H9 (cell line): Measurements from ENCODE around the gene RBMS3. TPM values are rescaled to one million over a fixed set of nuclear protein-coding genes. Genes with fewer than 3 reads are reported as not detected.

Experiments
- DNase-seq: peaks from one replicate; pipeline ENCODE4 v3.0.0-alpha.2; 2017
- H2AFZ ChIP-seq: one replicate; pipeline ENCODE4 v1.6.1; 2013; ENCODE audit warnings: mild to moderate bottlenecking, low read length, control low read depth, moderate library complexity
- H2AK5ac ChIP-seq: 2 replicates; pipeline ENCODE4 v1.6.1; 2013; ENCODE audit warnings: low read length, control low read depth, mixed read lengths; ENCODE audit not compliant: insufficient read length
- H2BK120ac ChIP-seq: one replicate; pipeline ENCODE4 v1.6.1; 2013; ENCODE audit warnings: low read depth, mild to moderate bottlenecking, low read length, control low read depth, inconsistent platforms; ENCODE audit not compliant: poor library complexity, severe bottlenecking
- H2BK12ac ChIP-seq: 2 replicates; pipeline ENCODE4 v1.6.1; 2013; ENCODE audit warnings: low read length, control low read depth, mixed read lengths, low read depth; ENCODE audit not compliant: insufficient read length
- H2BK15ac ChIP-seq: 2 replicates; pipeline ENCODE4 v1.6.1; 2013; ENCODE audit warnings: low read depth, low read length, control low read depth
- H2BK20ac ChIP-seq: one replicate; pipeline ENCODE4 v1.6.1; 2013; ENCODE audit warnings: low read depth, mild to moderate bottlenecking, low read length, control low read depth, inconsistent platforms; ENCODE audit not compliant: poor library complexity, severe bottlenecking
- H2BK5ac ChIP-seq: 2 replicates; pipeline ENCODE4 v1.6.1; 2013; ENCODE audit warnings: low read length, control low read depth, mixed read lengths; ENCODE audit not compliant: insufficient read length
- H3K14ac ChIP-seq: 2 replicates; pipeline ENCODE4 v1.6.1; 2013; ENCODE audit warnings: low read length, control low read depth; ENCODE audit not compliant: insufficient read depth
- H3K18ac ChIP-seq: 2 replicates; pipeline ENCODE4 v1.6.1; 2013; ENCODE audit warnings: low read depth, mild to moderate bottlenecking, mixed read lengths, low read length, control low read depth; ENCODE audit not compliant: insufficient read length
- H3K23ac ChIP-seq: 2 replicates; pipeline ENCODE4 v1.6.1; 2013; ENCODE audit warnings: low read length, control low read depth, mixed read lengths, low read depth; ENCODE audit not compliant: insufficient read length
- H3K23me2 ChIP-seq: 2 replicates; pipeline ENCODE4 v1.6.1; 2013; ENCODE audit warnings: low read depth, mild to moderate bottlenecking, mixed read lengths, low read length, control low read depth; ENCODE audit not compliant: insufficient read length, poor library complexity, severe bottlenecking
- H3K27ac ChIP-seq: 2 replicates; pipeline ENCODE4 v1.5.1; 2013; ENCODE audit warnings: low read length, control low read depth, mixed read lengths, low read depth; ENCODE audit not compliant: insufficient read length
- H3K27me3 ChIP-seq: 2 replicates; pipeline ENCODE4 v1.6.1; 2013; ENCODE audit warnings: low read length, control low read depth, inconsistent platforms; ENCODE audit not compliant: insufficient read depth
- H3K4ac ChIP-seq: 2 replicates; pipeline ENCODE4 v1.6.1; 2013; ENCODE audit warnings: low read depth, mild to moderate bottlenecking, control low read depth, inconsistent platforms, low read length, moderate library complexity
- H3K4me1 ChIP-seq: 2 replicates; pipeline ENCODE4 v1.6.1; 2013; ENCODE audit warnings: low read length, control low read depth, inconsistent platforms; ENCODE audit not compliant: insufficient read depth
- H3K4me2 ChIP-seq: 2 replicates; pipeline ENCODE4 v1.6.1; 2013; ENCODE audit warnings: low read length, control low read depth, mixed read lengths; ENCODE audit not compliant: insufficient read length, insufficient read depth
- H3K56ac ChIP-seq: 2 replicates; pipeline ENCODE4 v1.6.1; 2013; ENCODE audit warnings: low read depth, mild to moderate bottlenecking, mixed read lengths, low read length, control low read depth; ENCODE audit not compliant: insufficient read length
- H3K79me1 ChIP-seq: 2 replicates; pipeline ENCODE4 v1.6.1; 2013; ENCODE audit warnings: low read depth, mild to moderate bottlenecking, moderate library complexity, low read length, control low read depth, inconsistent platforms; ENCODE audit not compliant: insufficient read depth, poor library complexity, severe bottlenecking
- H3K79me2 ChIP-seq: 2 replicates; pipeline ENCODE4 v1.6.1; 2013; ENCODE audit warnings: low read length, control low read depth, inconsistent platforms; ENCODE audit not compliant: insufficient read depth
- H3K9ac ChIP-seq: 2 replicates; pipeline ENCODE4 v1.6.1; 2013; ENCODE audit warnings: low read length, control low read depth, mixed read lengths; ENCODE audit not compliant: insufficient read length; ENCODE audit errors: extremely low read depth
- H3K9me3 ChIP-seq: one replicate; pipeline ENCODE4 v1.6.1; 2013; ENCODE audit warnings: low read depth, low read length, inconsistent platforms; ENCODE audit not compliant: control insufficient read depth
- H3T11ph ChIP-seq: one replicate; pipeline ENCODE4 v1.6.1; 2013; ENCODE audit warnings: mild to moderate bottlenecking, low read length, control low read depth, inconsistent platforms
- H4K20me1 ChIP-seq: one replicate; pipeline ENCODE4 v1.6.1; 2013; ENCODE audit not compliant: control insufficient read depth, insufficient read length, insufficient read depth
- H4K5ac ChIP-seq: 2 replicates; pipeline ENCODE4 v1.6.1; 2013; ENCODE audit warnings: low read depth, mild to moderate bottlenecking, mixed read lengths, low read length, control low read depth; ENCODE audit not compliant: insufficient read length
- H4K8ac ChIP-seq: replicated peaks from 2 replicates; pipeline ENCODE4 v1.6.1; 2013; ENCODE audit warnings: low read length, control low read depth, mixed read lengths, low read depth; ENCODE audit not compliant: insufficient read length
- H4K91ac ChIP-seq: 2 replicates; pipeline ENCODE4 v1.6.1; 2013; ENCODE audit warnings: low read depth, mild to moderate bottlenecking, moderate library complexity, mixed read lengths, low read length, control low read depth; ENCODE audit not compliant: insufficient read length
- H3K27ac Mint-ChIP-seq, 3 experiments: 2 replicates in 2 of 3; 3 replicates in 1 of 3; pipeline ENCODE4 v1.8.0; 2020 to 2021; ENCODE audit warnings: mixed read lengths in 3 of 3, mild to moderate bottlenecking in 1 of 3, moderate library complexity in 1 of 3
- H3K27me3 Mint-ChIP-seq: 2 replicates; pipeline ENCODE4 v1.8.0; 2021; ENCODE audit warnings: low read depth, mild to moderate bottlenecking, moderate library complexity, mixed read lengths
- H3K36me3 Mint-ChIP-seq, 3 experiments: 2 replicates in 2 of 3; 3 replicates in 1 of 3; pipeline ENCODE4 v1.8.0; 2020 to 2021; ENCODE audit warnings: low read depth in 3 of 3, mixed read lengths in 3 of 3; ENCODE audit not compliant: insufficient read depth in 1 of 3
- H3K4me1 Mint-ChIP-seq, 2 experiments: 2 replicates each; pipeline ENCODE4 v1.8.0; 2020; ENCODE audit warnings: mixed read lengths in 2 of 2
- H3K4me3 Mint-ChIP-seq, 2 experiments: 2 replicates in 1 of 2; 3 replicates in 1 of 2; pipeline ENCODE4 v1.8.0; 2020 to 2021; ENCODE audit warnings: mild to moderate bottlenecking in 2 of 2, mixed read lengths in 2 of 2, moderate library complexity in 1 of 2
- H3K9me3 Mint-ChIP-seq, 2 experiments: 2 replicates in 1 of 2; 3 replicates in 1 of 2; pipeline ENCODE4 v1.8.0; 2020; ENCODE audit warnings: mild to moderate bottlenecking in 2 of 2, mixed read lengths in 2 of 2, moderate library complexity in 1 of 2
- CTCF ChIP-seq: fragments of 200-600 bp; sonication (generic); conservative IDR thresholded peaks from 3 replicates; pipeline ENCODE4 v1.8.0; 2021; ENCODE audit warnings: antibody characterized with exemption, mild to moderate bottlenecking
- WGBS: extraction: QIAGEN DNeasy Blood & Tissue Kit; methylation state at CpG from one replicate; pipeline ENCODE4 v1.1.7; 2013; ENCODE audit warnings: missing lambda C conversion rate, low lambda C conversion rate, mixed read lengths; ENCODE audit not compliant: insufficient read length; ENCODE audit errors: extremely low coverage; 5-methylcytosine and 5-hydroxymethylcytosine counted together
- total RNA-seq: library from RNA; stranded (reverse); gene quantifications from 2 replicates; pipeline ENCODE4 v1.2.1, GENCODE V29; 2021

RBMS3 gene
- total RNA-seq, 1 experiment from 2014 or later: 8.1 TPM

GRCh38 chr3:29331035-29331434 lies 50.2 kb downstream of the RBMS3 start:
- Histone ChIP-seq H3K79me2 (no peaks in the 10 kb centered on the region), H4K91ac (no peak overlapping the region), H4K20me1 (no peaks in the 10 kb centered on the region), H2BK120ac (no peak overlapping the region), H2BK15ac (no peak overlapping the region), H4K5ac (no peak overlapping the region), H3K9ac (no peak overlapping the region), H3K27ac (no peak overlapping the region), H3K4me2 (no peak overlapping the region), H3K4me1 (no peaks in the 10 kb centered on the region; the same call in 1 of the 2 replicates), H2AK5ac (no peak overlapping the region), H2AFZ (no peak overlapping the region), H3K79me1 (no peaks in the 10 kb centered on the region), H3K23ac (no peak overlapping the region), H3K23me2 (no peaks in the 10 kb centered on the region), H3K9me3 (no peaks in the 10 kb centered on the region), H3K14ac (no peak overlapping the region), H4K8ac (no peak overlapping the region), H3K4ac (no peak overlapping the region), H2BK20ac (no peak overlapping the region), H3K27me3 (no peaks in the 10 kb centered on the region), H3K18ac (no peak overlapping the region), H2BK5ac (no peak overlapping the region), H2BK12ac (no peak overlapping the region), H3K56ac (no peak overlapping the region), H3T11ph (no peak overlapping the region)
- Mint-ChIP-seq H3K27me3 (no peaks in the 10 kb centered on the region), H3K27ac (peak overlapping the region in 2 of 3 experiments; percentile 17 to 84; a peak in 3 of 7 replicates), H3K9me3 (no peaks in the 10 kb centered on the region), H3K4me1 (peaks cover 14 to 34% of the 10 kb centered on the region in 2 experiments), H3K36me3 (no peaks in the 10 kb centered on the region), H3K4me3 (no peak overlapping the region)
- no CpG with 5 or more reads among the region's 4 CpGs for WGBS
- no peak for DNase-seq
- no peak for TF ChIP-seq CTCF
